ENCODE measurements around the gene NBPF4.
"Not testable (repeated sequence)": the region's sequence is repeated elsewhere in the genome, so short reads cannot be mapped to it uniquely, and the experiment has no call there.

The NBPF4 gene

DNA sequence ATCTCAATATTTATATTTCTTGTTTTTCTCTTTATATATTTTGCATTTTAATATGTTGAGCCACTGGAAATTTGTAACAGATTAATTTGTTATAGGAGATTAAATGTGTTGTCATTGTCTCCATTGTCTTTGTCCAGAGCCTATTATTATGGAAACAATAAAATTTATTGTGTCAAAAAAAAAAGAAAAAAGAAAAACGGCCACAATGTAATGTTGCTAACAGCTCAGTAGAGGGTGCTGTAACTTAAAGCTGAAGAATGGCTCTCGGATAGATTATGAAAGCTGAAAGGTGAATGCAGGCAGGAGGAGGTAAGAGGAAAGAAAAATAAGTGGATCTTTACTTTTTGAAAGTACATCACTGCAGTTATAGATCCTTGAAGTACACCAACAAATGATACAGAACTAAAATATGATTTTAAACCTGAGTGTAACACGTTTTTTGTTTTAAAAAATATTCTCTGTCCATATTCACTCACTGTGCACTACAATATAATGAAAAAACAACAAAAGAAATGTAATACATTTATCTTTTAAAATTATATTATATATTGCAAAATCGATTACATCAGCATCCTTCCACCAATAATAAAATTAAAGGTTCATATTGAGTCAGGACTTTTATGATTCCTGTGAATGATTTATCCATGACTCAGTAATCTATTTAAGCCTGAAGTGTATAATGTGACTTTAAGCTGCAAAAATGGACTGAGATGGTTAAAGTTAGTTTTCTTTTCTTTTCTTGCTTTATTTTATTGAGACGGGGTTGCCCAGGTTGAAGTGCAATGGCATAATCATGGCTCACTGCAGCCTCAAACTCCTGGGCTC is 29.0 kb downstream of the NBPF4 start:
- not testable (repeated sequence) for DNase-seq (ENCODE audit: low read depth in 2 of 2, low spot score in 1 of 2)

DNA sequence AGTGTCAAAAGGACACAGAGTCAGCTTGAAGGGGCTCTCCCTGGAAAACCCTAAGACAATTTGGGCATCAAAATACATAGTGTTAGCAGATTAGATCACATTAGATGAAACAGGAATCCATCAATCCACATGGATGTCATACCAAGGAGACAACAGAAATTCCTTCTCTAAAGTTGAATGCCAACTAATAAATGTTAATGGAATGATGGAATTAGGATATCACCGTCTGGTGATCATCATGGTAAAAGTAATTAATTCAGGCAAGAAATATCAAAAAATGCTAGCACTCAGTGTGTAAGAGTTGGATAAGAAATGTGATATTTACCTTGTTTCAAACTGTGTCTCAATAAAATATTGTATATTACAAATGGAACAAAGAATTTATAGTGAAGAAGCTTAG is 32.9 kb downstream of the NBPF4 start:
- DNase-seq (ENCODE audit: low read depth in 2 of 2, low spot score in 1 of 2) = no peak

DNA sequence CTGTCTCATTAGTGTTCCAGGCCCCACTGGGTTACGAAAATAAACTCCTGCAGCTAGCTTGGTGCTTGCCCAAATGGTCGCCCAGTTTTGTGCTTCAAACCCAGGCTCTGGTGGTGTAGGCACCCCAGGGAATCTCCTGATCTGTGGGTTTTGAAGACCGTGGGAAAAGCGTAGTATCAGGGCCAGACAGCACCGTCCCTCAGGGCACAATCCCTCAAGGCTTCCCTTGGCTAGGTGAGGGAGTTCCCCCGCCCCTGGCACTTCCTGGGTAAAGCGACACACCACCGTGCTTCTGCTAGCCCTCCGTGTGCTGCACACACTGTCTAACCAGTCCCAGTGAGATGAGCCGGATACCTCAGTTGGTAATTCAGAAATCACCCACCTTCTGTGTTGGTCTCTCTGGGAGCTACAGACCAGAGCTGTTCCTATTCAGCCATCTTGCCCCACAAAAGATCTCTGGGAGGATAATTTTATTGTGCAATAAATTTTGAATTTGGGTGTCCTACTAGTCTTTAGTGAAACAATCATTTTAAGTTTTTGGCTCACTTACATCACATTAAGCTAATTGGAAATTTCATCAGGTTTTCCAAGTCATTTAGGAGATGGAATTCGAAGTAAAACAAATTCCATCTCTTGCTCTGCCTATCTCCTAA is 34.3 kb downstream of the NBPF4 start:
- DNase-seq (ENCODE audit: low read depth in 2 of 2, low spot score in 1 of 2) = no peak

DNA sequence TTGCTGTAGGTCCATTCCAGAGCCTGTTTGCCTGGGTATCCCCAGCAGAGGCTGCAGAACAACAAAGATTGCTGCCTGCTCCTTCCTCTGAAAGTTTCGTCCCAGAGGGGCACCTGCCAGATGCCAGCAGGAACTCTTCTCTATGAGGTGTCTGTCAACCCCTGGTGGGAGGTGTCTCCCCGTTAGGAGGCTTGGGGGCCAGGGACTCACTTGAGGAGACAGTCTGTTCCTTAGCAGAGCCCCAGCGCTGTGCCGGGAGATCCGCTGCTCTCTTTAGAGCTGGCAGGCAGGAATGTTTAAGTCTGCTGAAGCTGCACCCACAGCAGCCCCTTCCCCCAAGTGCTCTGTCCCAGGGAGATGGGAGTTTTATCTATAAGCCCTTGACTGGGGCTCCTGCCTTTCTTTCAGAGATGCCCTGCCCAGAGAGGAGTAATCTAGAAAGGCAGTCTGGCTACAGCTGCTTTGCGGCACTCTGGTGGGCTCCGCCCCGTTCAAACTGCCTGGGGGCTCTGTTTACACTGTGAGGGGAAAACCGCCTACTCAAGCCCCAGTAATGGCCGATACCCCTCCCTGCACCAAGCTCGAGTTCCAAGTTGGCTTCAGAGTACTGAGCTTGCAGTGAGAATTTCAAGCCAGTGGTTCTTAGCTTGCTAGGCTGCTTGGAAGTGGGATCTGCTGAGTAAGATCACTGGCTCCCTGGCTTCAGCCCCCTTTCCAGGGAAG is 35.0 kb downstream of the NBPF4 start:
- DNase-seq (ENCODE audit: low read depth in 2 of 2, low spot score in 1 of 2) = no peak

DNA sequence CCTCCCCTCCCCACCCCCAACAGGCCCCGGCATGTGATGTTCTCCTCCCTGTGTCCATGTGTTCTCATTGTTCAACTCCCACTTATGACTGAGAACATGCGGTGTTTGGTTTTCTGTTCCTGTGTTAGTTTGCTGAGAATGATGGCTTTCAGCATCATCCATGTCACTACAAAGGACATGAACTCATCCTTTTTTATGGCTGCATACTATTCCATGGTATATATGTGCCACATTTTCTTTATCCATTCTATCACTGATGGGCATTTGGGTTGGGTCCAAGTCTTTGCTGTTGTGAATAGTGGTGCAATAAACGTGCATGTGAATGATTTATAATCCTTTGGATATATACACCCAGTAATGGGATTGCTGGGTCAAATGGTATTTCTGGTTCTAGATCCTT is 40.3 kb downstream of the NBPF4 start:
- not testable (repeated sequence) for DNase-seq (ENCODE audit: low read depth in 2 of 2, low spot score in 1 of 2)

DNA sequence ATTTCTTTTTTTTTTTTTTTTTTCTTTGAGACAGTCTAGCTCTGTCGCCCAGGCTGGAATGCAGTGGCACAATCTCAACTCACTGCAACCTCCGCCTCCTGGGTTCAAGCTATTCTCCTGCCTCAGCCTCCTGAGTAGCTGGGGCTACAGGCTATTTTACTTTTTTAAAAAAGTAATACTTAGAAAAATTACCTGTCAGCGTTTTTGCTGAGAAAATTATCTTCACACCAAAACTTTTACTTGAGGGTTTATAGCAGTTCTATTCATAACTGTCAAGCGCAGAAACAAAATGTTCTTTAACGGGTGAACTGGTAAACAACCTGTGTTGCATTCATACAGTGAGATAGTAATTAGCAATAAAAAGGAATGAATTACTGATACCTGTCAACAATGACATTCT is 42.2 kb downstream of the NBPF4 start:
- DNase-seq (ENCODE audit: low read depth in 2 of 2, low spot score in 1 of 2) = no peak

DNA sequence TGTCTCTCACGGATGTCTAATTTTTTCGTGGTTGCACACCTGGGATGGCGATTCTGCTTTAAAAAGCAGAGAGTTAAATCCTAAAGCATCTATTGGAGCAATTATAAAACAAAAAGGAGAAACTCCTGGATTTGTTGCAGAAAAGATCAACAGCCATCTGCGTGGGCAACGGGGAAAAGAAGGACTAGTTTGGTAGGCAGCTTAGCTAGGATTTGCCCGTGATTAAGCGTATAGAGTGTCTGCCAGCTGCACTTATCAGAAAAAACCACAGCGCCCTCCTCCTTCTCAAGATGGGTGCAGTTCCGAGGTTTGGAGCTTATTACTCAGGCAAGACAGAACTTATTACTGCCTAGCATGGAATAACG is 43.2 kb downstream of the NBPF4 start:
- DNase-seq (ENCODE audit: low read depth in 2 of 2, low spot score in 1 of 2) = peak; percentile 7 to 16

DNA sequence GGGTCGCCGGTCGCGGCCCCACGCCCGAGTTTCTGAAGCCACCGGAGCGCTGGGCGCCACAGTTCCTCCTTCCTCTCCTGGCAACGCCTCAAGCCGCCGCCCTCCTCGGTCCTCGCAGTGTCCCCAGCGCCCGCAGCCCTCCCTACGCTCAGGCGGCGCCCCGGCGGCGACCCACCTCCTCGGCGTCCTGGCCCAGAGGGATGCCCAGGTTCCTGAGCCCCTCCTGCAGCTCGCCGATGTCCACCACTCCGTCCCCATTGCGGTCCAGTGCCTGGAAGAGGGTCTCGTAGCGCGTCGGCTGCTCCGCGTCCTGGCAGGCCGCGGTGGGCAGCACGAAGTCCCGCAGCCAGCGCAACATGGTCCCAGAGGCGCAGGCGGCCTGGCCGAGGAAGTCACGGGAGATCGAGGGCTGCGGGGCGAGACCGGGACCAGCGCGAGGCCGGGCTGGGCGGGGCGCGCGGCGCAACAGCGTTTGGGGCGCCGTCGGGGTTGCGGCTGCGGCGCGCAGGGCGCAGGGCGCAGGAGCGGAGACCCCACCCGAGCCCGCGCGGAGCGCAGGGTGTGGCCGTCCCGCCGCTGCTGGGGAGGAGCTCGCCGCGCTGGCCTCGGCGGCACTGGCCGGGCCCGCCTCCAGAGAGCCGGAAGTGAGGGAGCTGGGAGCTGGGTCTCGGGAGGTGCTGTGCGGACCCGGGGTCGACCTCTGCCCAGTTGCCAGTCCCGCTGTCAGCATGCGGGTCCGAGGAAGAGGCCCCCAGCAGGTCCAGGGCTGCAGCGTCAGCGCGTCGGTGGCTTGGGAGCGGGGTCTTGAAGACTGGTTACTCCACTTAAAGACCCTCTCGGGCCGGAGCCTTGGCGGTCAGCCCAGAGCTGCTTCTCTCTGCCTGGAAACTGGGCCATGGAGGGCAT is 43.8 kb downstream of the NBPF4 start, which contains the start of gene SLC25A24:
SLC25A24 (minus strand) TSS at position 563 of the 906 bp plus-strand sequence; CDS start at position 358, 205 bp downstream.
- DNase-seq (ENCODE audit: low read depth in 2 of 2, low spot score in 1 of 2) = peak; percentile 6 to 32

DNA sequence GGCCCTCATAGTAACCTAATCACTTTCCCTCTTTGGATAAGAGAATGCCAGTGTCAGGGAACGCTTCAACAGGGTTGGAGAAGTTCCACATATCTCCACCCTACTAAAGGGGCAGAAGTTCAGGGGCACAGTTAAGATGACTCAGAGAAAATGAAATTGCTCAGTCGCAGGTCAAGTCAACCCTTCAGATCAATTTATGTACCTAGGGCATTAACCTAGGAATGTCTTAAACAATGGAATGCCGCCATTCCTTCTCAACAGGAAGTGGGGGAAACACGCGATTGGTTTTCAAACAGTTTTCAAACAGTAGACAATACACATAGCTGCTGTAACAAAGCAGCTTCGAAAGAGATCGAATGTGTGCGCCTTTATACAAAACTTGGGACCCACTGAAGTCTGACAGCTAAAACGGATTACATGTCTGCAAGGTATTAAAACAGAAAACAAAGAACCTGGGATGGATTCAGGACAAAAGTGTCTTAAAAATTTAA is 44.6 kb downstream of the NBPF4 start:
- DNase-seq (ENCODE audit: low read depth in 2 of 2, low spot score in 1 of 2) = no peak

DNA sequence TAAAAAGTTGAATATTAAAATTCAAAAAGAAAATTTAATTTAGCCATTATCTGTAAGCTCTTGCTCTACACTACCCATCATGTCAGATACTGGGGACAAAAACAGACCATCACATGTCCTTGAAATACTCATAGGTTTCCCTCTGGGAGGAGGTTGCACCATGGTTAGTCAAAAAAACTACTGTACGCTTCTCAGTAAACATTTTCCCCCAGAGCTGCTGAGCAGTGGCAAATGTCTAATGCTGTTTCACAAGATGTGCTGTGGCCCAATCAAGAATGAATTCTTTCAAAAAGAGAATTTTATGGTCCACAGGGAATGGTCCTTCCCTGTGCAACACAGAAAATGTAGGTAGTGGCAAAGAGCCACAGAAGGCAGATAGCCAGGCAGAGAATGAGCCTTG is 49.8 kb downstream of the NBPF4 start:
- no peak for DNase-seq (ENCODE audit: low read depth in 2 of 2, low spot score in 1 of 2)

DNA sequence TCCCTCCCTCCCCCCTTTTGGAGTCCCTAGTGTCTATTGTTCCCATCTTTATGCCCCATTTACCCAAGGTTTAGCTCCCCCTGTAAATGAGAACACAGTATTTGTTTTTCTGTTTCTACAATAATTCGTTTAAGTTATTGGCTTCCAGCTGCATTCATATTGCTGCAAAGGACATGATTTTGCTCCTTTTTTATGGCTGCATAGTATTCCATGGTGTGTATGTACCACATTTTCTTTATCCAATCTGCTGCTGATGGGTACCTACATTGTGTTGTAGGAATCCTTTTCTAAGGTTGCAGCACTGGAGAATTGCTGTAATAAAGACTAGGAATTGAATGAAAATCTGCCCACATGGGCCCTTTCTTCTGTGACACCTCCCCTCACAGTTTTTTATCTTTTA is 50.5 kb downstream of the NBPF4 start:
- DNase-seq (ENCODE audit: low read depth in 2 of 2, low spot score in 1 of 2) = no peak

DNA sequence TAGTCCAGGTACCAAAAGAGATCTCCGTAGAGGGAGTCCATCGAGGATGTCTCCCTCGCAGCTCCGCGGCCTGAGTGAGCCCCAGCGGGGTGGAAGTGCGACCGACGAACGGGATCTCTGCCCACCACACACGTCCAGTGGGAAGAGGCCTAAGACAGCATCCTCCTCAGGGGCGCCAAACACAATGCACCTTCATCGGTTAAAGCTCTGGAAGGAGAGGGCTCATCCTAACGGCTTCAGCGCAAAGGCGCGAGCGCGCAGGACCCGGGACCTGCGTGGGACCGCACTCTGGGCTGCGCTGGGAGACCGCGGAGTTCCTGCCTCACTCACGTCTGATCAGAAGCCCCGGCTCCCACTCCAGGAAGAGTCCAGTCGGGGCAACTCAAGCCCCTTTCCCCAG is 51.3 kb downstream of the NBPF4 start:
- DNase-seq (ENCODE audit: low read depth in 2 of 2, low spot score in 1 of 2) = no peak

DNA sequence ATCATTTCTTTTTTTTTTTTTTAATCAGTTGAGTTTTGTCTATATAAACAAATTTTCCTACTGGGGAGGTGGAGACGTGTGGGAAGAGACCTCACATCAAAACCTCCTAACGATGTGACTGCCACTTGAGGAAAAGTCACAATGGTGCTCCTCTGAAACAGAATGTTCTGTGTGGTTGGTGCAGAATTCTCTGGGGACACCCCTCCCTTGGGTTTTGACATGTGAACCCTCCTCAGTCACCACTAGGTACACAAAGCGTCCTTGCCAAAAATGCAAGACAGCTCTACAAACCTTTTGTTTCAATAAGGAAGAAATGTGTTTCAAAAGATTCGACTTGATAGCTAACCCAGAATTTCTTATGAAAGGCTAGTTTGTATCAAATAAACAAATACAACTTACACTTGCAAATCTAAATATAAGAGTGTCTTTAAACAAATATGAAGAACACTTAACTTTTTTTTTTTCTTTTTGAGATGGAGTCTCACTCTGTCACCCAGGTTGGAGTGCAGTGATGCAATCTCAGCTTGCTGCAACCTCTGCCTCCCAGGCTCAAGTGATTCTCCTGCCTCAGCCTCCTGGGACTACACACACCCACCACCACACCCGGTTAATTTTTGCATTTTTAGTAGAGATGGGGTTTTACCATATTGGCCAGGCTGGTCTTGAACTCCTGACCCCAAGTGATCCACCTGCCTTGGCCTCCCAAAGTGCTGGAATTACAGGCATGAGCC is 53.0 kb downstream of the NBPF4 start:
- no peak for DNase-seq (ENCODE audit: low read depth in 2 of 2, low spot score in 1 of 2)

DNA sequence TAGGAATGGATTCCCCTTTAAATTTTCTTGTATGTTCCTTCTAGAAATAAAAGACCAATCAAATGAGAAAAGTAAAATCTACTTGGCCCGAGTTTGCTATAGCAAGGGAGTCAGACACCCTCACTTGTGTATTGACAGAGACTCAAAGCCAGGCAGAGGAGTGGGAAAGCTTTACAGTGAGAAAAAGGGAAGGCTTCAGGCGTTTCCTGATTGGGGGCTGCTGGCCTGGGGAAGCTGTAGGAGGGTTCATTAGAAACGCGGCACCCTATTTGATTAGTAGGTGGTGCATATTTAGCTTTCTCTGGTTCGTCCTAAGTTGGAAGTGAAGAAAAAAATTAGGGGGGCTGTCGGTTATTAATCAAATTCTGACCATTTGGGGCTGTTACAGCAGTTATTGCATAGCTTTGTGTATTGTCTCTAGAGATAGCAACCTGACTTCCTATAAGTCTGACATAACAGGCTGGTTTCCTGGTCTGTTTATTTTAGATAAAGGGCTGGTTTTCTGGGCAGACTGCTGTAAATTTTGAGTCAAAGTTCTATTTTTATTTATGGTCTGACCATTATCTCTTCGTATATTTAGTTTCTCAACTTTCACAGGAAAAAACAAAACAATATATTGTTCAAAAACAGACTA is 53.8 kb downstream of the NBPF4 start:
- no peak for DNase-seq (ENCODE audit: low read depth in 2 of 2, low spot score in 1 of 2)

DNA sequence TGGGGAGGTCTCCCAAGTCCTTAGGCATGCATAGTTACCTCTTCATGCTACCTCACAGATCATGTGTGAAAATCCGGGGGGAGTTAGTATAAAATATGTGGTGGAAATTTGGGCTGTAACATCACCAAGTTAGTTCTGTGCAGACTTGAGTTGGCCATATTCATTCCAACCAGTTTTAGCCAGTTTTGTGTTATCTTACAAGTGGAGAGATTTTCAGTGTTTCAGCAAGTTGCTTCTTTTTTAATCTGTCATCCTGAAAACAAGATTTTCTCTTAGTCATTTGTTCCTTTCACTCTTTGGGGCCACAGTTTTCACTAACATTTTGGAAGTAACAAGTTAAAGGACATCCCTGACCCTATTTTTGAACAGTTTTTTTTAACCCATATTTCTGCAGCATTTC is 55.1 kb downstream of the NBPF4 start:
- no peak for DNase-seq (ENCODE audit: low read depth in 2 of 2, low spot score in 1 of 2)

DNA sequence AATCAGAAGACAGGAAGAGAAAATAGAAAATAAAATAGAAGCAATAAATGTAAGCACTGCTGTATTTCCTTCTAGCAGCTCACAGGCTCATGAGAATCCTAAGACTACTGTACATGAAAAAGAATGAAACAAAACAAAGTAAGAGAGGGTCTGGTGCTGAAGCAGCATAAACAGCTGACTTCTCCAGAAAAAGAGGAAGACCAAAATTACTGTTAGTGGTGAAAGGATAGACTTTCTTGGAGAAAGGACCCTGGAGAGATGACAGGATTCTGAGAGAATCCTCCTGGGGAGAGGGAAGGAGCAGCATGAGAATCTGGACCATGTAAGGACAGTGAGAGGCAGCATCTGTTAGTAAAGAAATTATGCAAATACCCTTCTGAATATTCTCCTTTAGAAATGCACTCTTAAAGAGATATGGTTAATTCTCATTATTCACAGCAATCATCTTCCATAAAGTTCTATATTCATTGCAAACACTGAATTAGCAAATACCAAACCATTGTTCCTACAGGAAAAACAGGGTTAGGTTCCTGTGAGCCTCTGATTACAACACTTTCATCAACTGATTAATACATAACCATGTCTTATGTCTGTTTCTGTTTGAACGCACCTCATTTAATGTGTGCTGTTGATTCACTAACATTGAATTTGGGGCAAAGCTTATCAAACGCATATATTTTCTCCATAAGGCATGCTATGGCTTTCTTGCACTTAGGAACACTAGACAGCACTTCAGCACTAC is 60.7 kb downstream of the NBPF4 start:
- DNase-seq (ENCODE audit: low read depth in 2 of 2, low spot score in 1 of 2) = no peak

DNA sequence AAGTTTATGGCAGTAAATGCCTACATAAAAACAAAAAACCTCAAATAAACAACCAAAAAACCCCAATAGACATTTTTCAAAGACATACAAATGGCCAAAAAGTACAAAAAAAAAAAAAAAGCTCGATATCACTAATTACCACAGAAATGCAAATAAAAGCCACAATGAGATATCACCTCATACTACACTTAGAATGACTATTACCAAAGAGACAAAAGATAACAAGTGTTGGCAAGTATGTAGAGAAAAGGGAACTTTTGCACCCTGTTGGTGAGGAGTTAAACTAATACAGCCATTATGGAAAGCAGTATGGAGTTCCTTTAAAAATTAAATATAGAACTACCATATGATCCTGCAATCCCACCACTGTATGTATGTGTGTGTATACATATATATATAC is 64.9 kb downstream of the NBPF4 start:
- DNase-seq (ENCODE audit: low read depth in 2 of 2, low spot score in 1 of 2) = no peak

Data from stimulated activated CD8-positive, alpha-beta memory T cell treated with anti-CD3 and anti-CD28 coated beads, Interleukin-4, amount 100 ng/mL, for 4 hours (primary cell).